Glutamatergic neuron (in vitro differentiated cells): ENCODE results near the gene KANK3. TPM values are rescaled to one million over a fixed set of nuclear protein-coding genes. Genes with fewer than 3 reads are reported as not detected.

ENCODE experiments used
- DNase-seq: peaks from one replicate; pipeline ENCODE4 v3.0.0; 2022
- H3K27ac Mint-ChIP-seq: one replicate; pipeline ENCODE4 v1.8.0; 2020; ENCODE audit warnings: mild to moderate bottlenecking, mixed read lengths, inconsistent platforms; ENCODE audit not compliant: unreplicated experiment
- H3K27me3 Mint-ChIP-seq: one replicate; pipeline ENCODE4 v1.8.0; 2020; ENCODE audit warnings: mild to moderate bottlenecking, moderate library complexity, mixed read lengths, inconsistent platforms; ENCODE audit not compliant: unreplicated experiment
- H3K36me3 Mint-ChIP-seq: one replicate; pipeline ENCODE4 v1.8.0; 2020; ENCODE audit warnings: mild to moderate bottlenecking, mixed read lengths, inconsistent platforms; ENCODE audit not compliant: unreplicated experiment
- H3K4me1 Mint-ChIP-seq: one replicate; pipeline ENCODE4 v1.8.0; 2020; ENCODE audit warnings: mild to moderate bottlenecking, low read depth, mixed read lengths, inconsistent platforms; ENCODE audit not compliant: unreplicated experiment
- H3K4me3 Mint-ChIP-seq: one replicate; pipeline ENCODE4 v1.8.0; 2020; ENCODE audit warnings: mild to moderate bottlenecking, mixed read lengths, inconsistent platforms; ENCODE audit not compliant: unreplicated experiment
- H3K9me3 Mint-ChIP-seq: one replicate; pipeline ENCODE4 v1.8.0; 2020; ENCODE audit warnings: mild to moderate bottlenecking, moderate library complexity, mixed read lengths, inconsistent platforms; ENCODE audit not compliant: unreplicated experiment
- long read RNA-seq: library from polyadenylated mRNA; unstranded; transcript quantifications from one replicate; pipeline ENCODE4 v2.0.0, GENCODE V29; 2020; ENCODE audit not compliant: unreplicated experiment
- total RNA-seq: library from RNA; stranded (reverse); fragmentation: NEBNext Ultra II Directional; extraction: Animal tissue kit (Norgen Biotek cat#: 25700); gene quantifications from one replicate; pipeline ENCODE4 v1.2.1, GENCODE V29; 2021; ENCODE audit not compliant: unreplicated experiment
- TF ChIP-seq, protein P1 (sequence below): fragments of 200-600 bp; sonication (generic); IDR thresholded peaks from one replicate; pipeline ENCODE4 v1.5.0; 2021; ENCODE audit not compliant: partially characterized antibody, unreplicated experiment

KANK3 gene
- total RNA-seq, result 8.9 TPM
- long read RNA-seq, partial matches to known transcripts, result 2 of 7 reads
- long read RNA-seq, other reads (novel, unspliced or antisense), result 5 of 7 reads

DNA sequence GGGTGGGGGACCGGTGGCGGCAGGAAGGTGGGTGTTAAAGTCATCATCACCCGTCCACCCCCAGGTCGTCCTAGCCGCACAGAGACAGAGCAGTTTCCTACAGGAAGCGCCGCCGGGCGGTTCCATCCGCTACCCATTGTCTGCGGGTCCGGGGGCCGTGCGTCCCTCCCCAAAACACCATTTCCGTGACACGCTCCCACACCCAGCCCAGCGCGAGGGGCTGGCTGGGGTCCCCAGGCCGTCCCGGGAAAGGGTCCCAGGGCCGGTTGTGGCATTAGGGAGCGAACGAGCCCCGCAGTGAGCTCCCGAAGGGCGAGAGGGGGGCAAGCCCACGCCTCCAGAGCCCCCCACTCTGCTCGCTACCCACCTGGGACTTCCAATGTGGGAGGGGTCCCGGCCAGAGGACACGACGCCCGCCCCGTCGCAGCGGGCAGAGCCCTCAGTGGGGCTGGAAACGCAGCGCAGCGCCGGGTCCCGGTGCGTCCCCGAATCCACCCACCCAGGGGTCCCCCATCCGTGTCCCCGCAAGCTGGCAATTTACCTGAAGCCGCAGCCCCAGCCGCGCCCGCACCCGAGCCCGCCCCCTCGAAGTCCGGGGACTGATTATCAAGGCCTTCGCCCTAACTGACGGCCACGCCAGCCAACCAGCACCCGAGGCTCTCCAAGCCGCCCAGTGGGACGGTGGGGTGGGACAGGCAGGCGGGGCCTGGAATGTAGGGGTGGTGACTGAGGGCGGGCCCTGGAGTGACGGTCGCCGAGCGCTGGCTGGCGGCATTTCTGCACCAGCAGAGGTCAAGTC is at the start of gene KANK3:
Gene KANK3 (minus strand): TSS at position 579 of the 799 bp plus-strand sequence. CDS start 5,434 bp downstream, outside the sequence.
- Mint-ChIP-seq H3K36me3 (no peaks in the 10 kb centered on the region), H3K27me3 (peaks cover 3% of the 10 kb centered on the region), H3K4me3 (no peak within 1 kb of the TSS), H3K4me1 (peaks cover 6% of the 10 kb centered on the region), H3K27ac (no peak within 1 kb of the TSS), H3K9me3 (no peaks in the 10 kb centered on the region)
- DNase-seq, result peak; percentile 95
- TF ChIP-seq, protein P1, sequence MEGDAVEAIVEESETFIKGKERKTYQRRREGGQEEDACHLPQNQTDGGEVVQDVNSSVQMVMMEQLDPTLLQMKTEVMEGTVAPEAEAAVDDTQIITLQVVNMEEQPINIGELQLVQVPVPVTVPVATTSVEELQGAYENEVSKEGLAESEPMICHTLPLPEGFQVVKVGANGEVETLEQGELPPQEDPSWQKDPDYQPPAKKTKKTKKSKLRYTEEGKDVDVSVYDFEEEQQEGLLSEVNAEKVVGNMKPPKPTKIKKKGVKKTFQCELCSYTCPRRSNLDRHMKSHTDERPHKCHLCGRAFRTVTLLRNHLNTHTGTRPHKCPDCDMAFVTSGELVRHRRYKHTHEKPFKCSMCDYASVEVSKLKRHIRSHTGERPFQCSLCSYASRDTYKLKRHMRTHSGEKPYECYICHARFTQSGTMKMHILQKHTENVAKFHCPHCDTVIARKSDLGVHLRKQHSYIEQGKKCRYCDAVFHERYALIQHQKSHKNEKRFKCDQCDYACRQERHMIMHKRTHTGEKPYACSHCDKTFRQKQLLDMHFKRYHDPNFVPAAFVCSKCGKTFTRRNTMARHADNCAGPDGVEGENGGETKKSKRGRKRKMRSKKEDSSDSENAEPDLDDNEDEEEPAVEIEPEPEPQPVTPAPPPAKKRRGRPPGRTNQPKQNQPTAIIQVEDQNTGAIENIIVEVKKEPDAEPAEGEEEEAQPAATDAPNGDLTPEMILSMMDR, result no peak

DNA sequence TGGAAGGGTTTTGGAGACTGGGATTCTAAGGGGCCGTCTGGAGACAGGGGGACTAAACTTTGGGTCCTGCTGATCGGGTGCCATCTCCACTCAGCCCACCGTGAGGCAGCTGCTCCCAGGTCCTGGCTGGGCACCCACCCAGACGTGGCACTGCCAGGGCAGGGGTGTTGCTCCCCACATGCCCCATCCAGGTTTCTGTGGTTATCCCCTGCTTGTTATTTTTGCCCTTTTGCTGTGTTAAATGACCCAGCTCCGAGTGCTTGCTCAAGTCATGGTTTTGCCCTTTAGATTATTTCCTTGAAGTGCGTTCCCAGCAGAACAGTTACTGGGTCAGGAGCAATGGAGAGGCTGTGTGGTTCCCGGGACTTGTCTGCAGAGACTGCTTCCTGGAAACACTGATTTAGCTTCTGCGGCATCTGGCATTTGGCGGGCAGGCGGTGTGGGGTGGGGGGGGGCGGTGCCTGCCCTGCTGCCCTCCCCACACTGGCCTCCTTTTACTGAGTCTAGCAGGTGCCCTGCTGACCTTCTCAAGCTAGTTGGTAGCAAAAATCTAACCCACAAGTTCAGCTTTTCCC is 49.0 kb upstream of the KANK3 start:
- Mint-ChIP-seq H3K4me1 (peaks cover 12% of the 10 kb centered on the region), H3K27ac (no peak overlapping the region), H3K27me3 (peaks cover 10% of the 10 kb centered on the region), H3K36me3 (no peaks in the 10 kb centered on the region), H3K4me3 (peak overlapping the region; percentile 55), H3K9me3 (peaks cover 13% of the 10 kb centered on the region)
- DNase-seq, result no peak
- TF ChIP-seq, protein P1, result no peak

DNA sequence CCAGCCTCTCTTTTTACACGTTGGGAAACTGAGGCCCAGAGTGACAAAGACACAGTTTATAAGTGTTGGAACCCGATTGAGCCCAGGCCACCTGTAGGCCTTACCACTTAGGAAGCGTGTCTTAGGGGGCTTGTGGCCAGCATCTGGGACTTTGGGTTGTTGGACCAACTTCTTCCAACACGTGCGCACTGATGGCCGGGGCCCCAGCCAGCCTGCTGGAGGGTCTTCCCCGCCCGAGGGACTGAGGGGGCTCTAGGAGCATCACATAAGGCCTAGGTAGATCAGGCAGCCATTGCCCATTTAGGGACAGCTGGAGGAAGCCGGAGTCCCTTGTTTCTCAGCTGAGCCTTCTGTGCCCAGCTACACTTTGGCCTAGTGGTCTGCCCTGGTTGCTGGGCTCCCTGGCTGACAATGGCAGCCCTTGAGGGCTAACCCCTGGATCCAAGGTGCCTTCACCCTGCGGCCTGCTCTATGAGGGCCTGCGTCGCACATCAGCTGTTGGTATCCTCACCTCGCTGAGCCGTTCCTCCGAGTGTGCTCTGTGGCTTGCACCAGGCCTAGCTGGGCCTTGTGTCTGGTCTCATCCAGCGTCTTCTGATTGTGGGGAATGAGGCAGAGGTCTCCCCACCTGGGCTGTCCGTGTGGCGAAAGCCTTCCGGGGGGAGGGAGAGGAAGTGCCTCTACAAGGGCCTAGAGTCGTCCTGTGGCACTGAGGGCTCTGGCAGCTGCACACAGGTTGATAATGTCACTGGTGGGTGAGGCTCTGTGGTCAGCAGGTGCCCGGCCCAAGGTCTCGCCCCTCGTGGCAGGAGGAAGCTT is 48.3 kb upstream of the KANK3 start:
- Mint-ChIP-seq H3K36me3 (no peaks in the 10 kb centered on the region), H3K27me3 (peaks cover 10% of the 10 kb centered on the region)

DNA sequence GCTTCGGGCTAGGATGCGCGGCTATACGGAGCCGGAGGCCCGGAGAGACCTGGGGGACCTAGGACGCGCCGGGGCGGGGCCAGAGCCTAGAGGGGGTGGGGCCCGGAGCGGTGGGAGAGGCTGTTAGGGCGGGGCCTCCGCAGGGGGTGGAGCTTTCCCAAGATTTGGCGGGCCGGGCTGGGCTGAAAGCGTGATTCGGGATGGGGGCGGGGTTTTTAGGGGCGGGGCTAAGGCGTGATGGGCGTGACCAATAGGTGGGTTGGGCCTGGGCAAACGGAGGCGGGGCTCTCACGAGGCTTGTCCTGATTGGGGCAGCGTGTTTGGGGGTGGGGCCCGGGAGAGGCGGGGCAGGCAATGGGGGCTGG is 47.5 kb upstream of the KANK3 start:
- Mint-ChIP-seq H3K4me3 (peak overlapping the region; percentile 72), H3K36me3 (no peaks in the 10 kb centered on the region), H3K27ac (no peak overlapping the region), H3K9me3 (peaks cover 11% of the 10 kb centered on the region), H3K4me1 (peaks cover 8% of the 10 kb centered on the region), H3K27me3 (peaks cover 10% of the 10 kb centered on the region)
- TF ChIP-seq, protein P1, result no peak
- DNase-seq, result peak; percentile 98

More for the DNA sequence above, 48.3 kb upstream of the KANK3 start:
- Mint-ChIP-seq H3K4me3 (peak overlapping the region; percentile 72), H3K9me3 (peaks cover 13% of the 10 kb centered on the region), H3K27ac (no peak overlapping the region), H3K4me1 (peaks cover 8% of the 10 kb centered on the region)
- no peak for DNase-seq
- TF ChIP-seq, protein P1, result no peak
